ENCODE data around the gene SEPTIN1. TPM values are rescaled to one million over a fixed set of nuclear protein-coding genes. Genes with fewer than 3 reads are reported as not detected.
"Not testable (repeated sequence)": the region's sequence is repeated elsewhere in the genome, so short reads cannot be mapped to it uniquely, and the experiment has no call there.

SEPTIN1 gene
- total RNA-seq, 8 experiments from 2014 or later: 1.8 to 8.3 (median 4.1) TPM

DNA sequence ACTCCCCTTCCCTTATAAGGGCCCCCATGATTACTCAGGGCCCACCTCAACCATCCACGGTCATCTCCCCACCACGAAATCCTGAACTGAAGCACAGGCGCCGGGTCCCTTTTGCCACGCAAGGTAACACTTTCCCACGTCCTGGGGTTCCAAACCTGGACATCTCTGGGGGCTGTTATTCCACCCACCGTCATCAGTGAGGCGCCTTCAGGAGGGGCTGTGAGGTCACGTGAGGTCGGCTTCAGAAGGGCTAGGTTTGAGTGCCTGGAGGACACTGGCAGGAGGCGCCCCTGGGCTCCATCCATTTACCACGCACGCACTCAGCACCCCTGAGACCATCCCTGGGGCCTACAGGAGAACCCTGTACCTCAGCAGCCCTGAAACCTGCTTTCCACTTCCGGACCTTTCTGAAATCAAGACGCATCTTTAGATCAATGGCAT is 31.3 kb downstream of the SEPTIN1 start:
- Histone ChIP-seq H3K4me1 (replicated peaks in 1 of 2) (peaks cover 6 to 7% of the 10 kb centered on the region in 2 donors), H3K27ac (no peak overlapping the region), H3K4me3 (no peak overlapping the region)
- in situ Hi-C loops (cut with MboI; ENCODE audit: low pct_unique_long_range_greater_than_20kb in 2 of 9, low sequenced_read_pairs in 9 of 9, unreplicated experiment in 9 of 9): no loop called here
- WGBS, 10 experiments: 87 to 100% (median 98%) methylated on average over 1 to 11 of the region's 15 CpGs; no CpG with 5 or more reads in 4 of the 10 experiments
- no peak for ATAC-seq (replicated peaks in 6 of 8)

- 86 to 100% (median 95%) methylated on average over 1 to 3 of the region's 3 CpGs; no CpG with 5 or more reads in 2 of the 10 experiments for WGBS, 10 experiments
- Histone ChIP-seq H3K4me1 (replicated peaks in 1 of 2) (peaks cover 5 to 6% of the 10 kb centered on the region in 2 donors), H3K27ac (no peak overlapping the region), H3K4me3 (no peak overlapping the region)
- no peak for ATAC-seq (replicated peaks in 6 of 8)
- in situ Hi-C loops (cut with MboI; ENCODE audit: low pct_unique_long_range_greater_than_20kb in 2 of 9, low sequenced_read_pairs in 9 of 9, unreplicated experiment in 9 of 9): no loop called here
Observed at GRCh38 chr16:30350134-30350871, 32.1 kb downstream of the SEPTIN1 start.

GRCh38 chr16:30349675-30350074 is 32.7 kb downstream of the SEPTIN1 start:
- peaks cover 5 to 6% of the 10 kb centered on the region in 2 donors for H3K4me1 ChIP-seq (replicated peaks in 1 of 2)
- in situ Hi-C loops (cut with MboI; ENCODE audit: low pct_unique_long_range_greater_than_20kb in 2 of 9, low sequenced_read_pairs in 9 of 9, unreplicated experiment in 9 of 9): no loop called here
- 83 to 100% (median 92%) methylated on average over 1 to 3 of the region's 3 CpGs; no CpG with 5 or more reads in 4 of the 10 experiments for WGBS, 10 experiments
- H3K4me3 ChIP-seq: no peak overlapping the region
- ATAC-seq (replicated peaks in 6 of 8): no peak
- no peak overlapping the region for H3K27ac ChIP-seq

DNA sequence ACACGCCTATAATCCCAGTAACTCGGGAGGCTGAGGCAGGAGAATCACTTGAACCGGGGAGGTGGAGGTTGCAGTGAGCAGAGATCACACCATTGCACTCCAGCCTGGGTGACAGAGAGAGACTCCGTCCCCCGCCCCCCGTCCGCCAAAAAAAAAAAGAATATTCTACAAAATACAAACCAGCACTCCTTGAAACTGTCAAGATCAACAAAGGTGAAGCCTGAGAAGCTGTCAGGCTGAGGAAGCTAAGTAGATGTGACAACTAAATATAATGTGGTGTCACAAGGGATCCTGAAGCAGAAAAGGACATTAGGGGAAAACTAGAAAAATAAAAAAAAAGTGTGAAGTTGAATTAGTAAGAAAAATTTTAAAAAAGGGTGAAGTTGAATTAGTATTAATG is 33.4 kb downstream of the SEPTIN1 start:
- Histone ChIP-seq H3K4me3 (no peak overlapping the region), H3K4me1 (replicated peaks in 1 of 2) (peaks cover under 1 to 2% of the 10 kb centered on the region in 2 donors), H3K27ac (no peak overlapping the region)
- in situ Hi-C loops (cut with MboI; ENCODE audit: low pct_unique_long_range_greater_than_20kb in 2 of 9, low sequenced_read_pairs in 9 of 9, unreplicated experiment in 9 of 9): no loop called here
- no peak for ATAC-seq (replicated peaks in 6 of 8)
- 84 to 100% (median 92%) methylated on average over 1 to 6 of the region's 7 CpGs; no CpG with 5 or more reads in 1 of the 10 experiments for WGBS, 10 experiments

- WGBS, 10 experiments: 90 to 100% (median 99%) methylated on average over 1 to 8 of the region's 8 CpGs; no CpG with 5 or more reads in 4 of the 10 experiments
- no peak overlapping the region for H3K27ac ChIP-seq
- in situ Hi-C loops (cut with MboI; ENCODE audit: low pct_unique_long_range_greater_than_20kb in 2 of 9, low sequenced_read_pairs in 9 of 9, unreplicated experiment in 9 of 9): no loop called here
Observed at GRCh38 chr16:30348113-30348512, 34.2 kb downstream of the SEPTIN1 start.

DNA sequence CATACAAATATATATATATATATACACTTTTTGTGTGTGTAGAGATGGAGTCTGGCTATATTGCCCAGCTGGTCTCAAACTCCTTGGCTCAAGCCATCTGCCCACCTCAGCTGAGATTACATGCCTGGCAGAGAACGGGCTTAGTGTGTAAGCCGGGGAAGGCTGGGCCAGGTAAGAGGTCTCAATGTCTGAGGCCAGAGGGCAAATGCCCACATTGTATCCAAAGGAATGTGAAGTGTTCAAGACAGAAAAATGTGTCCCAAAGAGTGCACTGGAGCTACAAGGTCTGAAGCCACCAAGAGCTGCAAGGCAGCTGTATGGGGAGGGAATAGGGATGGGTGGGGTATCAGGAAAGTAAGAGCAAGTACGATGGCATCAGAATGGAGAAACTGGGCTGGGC is 36.1 kb downstream of the SEPTIN1 start:
- 11 to 100% (median 75%) methylated on average over 1 to 2 of the region's 3 CpGs; no CpG with 5 or more reads in 6 of the 10 experiments for WGBS, 10 experiments
- in situ Hi-C loops (cut with MboI; ENCODE audit: low pct_unique_long_range_greater_than_20kb in 2 of 9, low sequenced_read_pairs in 9 of 9, unreplicated experiment in 9 of 9): no loop called here

More at GRCh38 chr16:30348113-30348512, 34.2 kb downstream of the SEPTIN1 start:
- H3K4me1 ChIP-seq (replicated peaks in 1 of 2): no peaks in the 10 kb centered on the region
- no peak overlapping the region for H3K4me3 ChIP-seq
- no peak for ATAC-seq (replicated peaks in 6 of 8)

DNA sequence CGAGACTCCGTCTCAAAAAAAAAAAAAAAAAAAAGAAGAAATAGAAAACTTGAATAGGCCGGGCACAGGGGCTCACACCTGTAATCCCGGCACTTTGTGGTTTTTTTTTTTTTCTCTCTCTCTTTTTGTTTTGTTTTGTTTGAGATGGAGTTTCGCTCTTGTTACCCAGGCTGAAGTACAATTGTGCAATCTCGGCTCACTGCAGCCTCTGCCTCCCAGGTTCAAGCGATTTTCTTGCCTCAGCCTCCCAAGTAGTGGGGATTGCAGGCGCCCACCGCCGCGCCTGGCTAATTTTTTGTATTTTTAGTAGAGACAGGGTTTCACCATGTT is 38.9 kb downstream of the SEPTIN1 start:
- ATAC-seq (replicated peaks in 6 of 8); H3K4me1 ChIP-seq (replicated peaks in 1 of 2); H3K27ac ChIP-seq; H3K4me3 ChIP-seq; in situ Hi-C loops (cut with MboI; ENCODE audit: low pct_unique_long_range_greater_than_20kb in 2 of 9, low sequenced_read_pairs in 9 of 9, unreplicated experiment in 9 of 9): not testable (repeated sequence)
- 81 to 98% (median 95%) methylated on average over 2 to 10 of the region's 11 CpGs; no CpG with 5 or more reads in 3 of the 10 experiments for WGBS, 10 experiments

More for the DNA sequence above, 36.1 kb downstream of the SEPTIN1 start:
- Histone ChIP-seq H3K4me3 (no peak overlapping the region), H3K4me1 (replicated peaks in 1 of 2) (no peaks in the 10 kb centered on the region), H3K27ac (no peak overlapping the region)
- ATAC-seq (replicated peaks in 6 of 8): no peak

DNA sequence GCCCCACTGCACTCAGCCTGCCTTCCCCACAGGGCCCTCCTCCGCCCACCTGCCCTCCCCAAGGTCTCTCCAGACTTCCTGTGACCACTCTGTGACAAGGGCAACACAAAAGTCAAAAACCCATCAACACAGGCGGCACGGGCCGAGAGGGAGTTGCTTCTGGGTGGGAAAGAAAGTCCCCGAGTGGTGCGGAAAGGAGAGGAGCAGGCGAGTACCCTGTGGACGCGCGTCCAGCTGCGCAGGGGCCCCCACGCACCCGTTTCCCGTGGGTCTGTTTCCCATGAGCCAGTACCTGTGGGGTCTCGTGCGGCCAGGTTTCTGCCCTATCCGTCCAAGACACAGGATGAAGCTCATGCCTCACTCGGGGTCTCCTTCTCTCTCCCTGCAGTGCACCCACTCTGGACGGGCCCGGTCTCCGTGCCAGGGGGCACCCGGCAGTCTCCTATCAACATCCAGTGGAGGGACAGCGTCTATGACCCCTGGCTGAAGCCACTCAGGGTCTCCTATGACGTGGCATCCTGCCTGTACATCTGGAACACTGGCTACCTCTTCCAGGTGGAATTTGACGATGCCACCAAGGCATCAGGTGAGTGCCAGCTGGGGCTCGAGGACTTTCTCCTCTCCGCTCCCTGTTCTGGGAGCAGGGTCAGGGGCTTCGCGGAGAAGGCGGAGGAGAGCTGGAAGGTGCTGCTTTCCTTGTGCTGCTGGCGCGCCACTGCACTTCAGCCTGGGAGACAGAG is 39.4 kb downstream of the SEPTIN1 start:
- no peaks in the 10 kb centered on the region for H3K4me1 ChIP-seq (replicated peaks in 1 of 2)
- H3K27ac ChIP-seq: no peak overlapping the region
- no peak for ATAC-seq (replicated peaks in 6 of 8)
- in situ Hi-C loops (cut with MboI; ENCODE audit: low pct_unique_long_range_greater_than_20kb in 2 of 9, low sequenced_read_pairs in 9 of 9, unreplicated experiment in 9 of 9): no loop called here
- no peak overlapping the region for H3K4me3 ChIP-seq
- WGBS, 10 experiments: 0 to 100% (median 90%) methylated on average over 1 to 16 of the region's 32 CpGs; no CpG with 5 or more reads in 4 of the 10 experiments

DNA sequence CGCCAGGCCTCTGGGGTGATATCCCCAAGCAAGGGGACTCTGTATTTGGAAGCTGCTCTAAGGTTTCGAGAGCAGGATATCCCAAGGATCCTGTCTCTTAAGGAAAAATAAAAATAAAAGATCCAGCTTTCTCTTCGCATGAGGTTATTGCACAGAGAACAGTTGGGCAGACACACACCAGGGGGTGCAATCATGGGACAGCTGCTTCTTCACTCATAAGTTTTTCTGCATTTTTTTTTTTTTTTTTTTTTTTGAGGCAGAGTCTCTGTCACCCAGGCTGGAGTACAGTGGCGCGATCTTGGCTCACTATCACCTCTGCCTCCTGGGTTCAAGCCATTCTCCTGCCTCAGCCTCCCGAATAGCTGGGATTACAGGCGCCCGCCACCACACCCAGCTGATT is 40.4 kb downstream of the SEPTIN1 start:
- H3K4me1 ChIP-seq (replicated peaks in 1 of 2); H3K4me3 ChIP-seq; ATAC-seq (replicated peaks in 6 of 8); H3K27ac ChIP-seq; in situ Hi-C loops (cut with MboI; ENCODE audit: low pct_unique_long_range_greater_than_20kb in 2 of 9, low sequenced_read_pairs in 9 of 9, unreplicated experiment in 9 of 9): not testable (repeated sequence)
- 70 to 100% (median 92%) methylated on average over 2 to 8 of the region's 8 CpGs; no CpG with 5 or more reads in 1 of the 10 experiments for WGBS, 10 experiments

DNA sequence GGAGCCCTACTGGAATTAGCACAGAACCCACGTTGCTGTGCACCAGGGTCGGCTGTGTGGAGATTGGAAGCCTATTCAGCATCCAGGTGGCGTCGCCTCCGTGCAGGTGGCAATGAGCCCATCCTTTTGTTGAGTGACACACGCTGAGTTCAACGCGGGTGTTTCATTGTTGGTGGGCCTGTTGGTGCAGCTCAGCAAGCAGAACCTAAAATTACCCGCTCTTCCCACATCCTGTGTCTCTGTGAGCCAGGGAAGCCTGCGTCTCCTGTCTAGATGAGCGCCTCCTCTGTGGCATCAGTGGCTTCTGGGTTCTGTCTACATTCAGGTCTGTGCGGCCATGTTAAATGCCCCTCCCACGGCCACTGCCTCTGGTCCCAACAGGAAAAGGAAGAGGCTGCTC is 41.7 kb downstream of the SEPTIN1 start:
- Histone ChIP-seq H3K4me1 (replicated peaks in 1 of 2) (no peaks in the 10 kb centered on the region), H3K4me3 (no peak overlapping the region), H3K27ac (no peak overlapping the region)
- ATAC-seq (replicated peaks in 6 of 8): no peak
- 87 to 100% (median 96%) methylated on average over 3 to 8 of the region's 13 CpGs; no CpG with 5 or more reads in 6 of the 10 experiments for WGBS, 10 experiments
- in situ Hi-C loops (cut with MboI; ENCODE audit: low pct_unique_long_range_greater_than_20kb in 2 of 9, low sequenced_read_pairs in 9 of 9, unreplicated experiment in 9 of 9): no loop called here

- H3K27ac ChIP-seq; H3K4me3 ChIP-seq; in situ Hi-C loops (cut with MboI; ENCODE audit: low pct_unique_long_range_greater_than_20kb in 2 of 9, low sequenced_read_pairs in 9 of 9, unreplicated experiment in 9 of 9); ATAC-seq (replicated peaks in 6 of 8); H3K4me1 ChIP-seq (replicated peaks in 1 of 2): not testable (repeated sequence)
- WGBS, 10 experiments: 13 to 100% (median 89%) methylated on average over 1 to 3 of the region's 5 CpGs; no CpG with 5 or more reads in 4 of the 10 experiments
Observed at GRCh38 chr16:30338715-30339114, 43.6 kb downstream of the SEPTIN1 start.

DNA sequence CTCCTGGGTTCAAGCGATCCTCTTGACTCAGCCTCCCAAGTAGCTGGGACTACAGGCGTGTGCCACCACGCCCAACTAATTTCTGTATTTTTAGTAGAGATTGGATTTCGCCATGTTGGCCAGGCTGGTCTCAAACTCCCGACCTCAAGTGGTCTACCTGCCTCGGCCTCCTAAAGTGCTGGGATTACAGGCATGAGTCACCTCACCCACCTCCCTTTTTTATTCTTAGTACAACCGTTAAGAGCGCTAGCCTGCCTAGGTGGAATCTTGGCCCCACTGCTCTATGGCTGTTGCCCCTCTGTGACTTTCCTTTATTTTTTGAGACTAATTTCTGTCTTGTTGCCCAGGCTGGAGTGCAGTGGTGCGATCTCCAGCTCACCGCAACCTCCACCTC is 44.4 kb downstream of the SEPTIN1 start:
- H3K4me1 ChIP-seq (replicated peaks in 1 of 2); H3K27ac ChIP-seq; H3K4me3 ChIP-seq; in situ Hi-C loops (cut with MboI; ENCODE audit: low pct_unique_long_range_greater_than_20kb in 2 of 9, low sequenced_read_pairs in 9 of 9, unreplicated experiment in 9 of 9); ATAC-seq (replicated peaks in 6 of 8): not testable (repeated sequence)
- WGBS, 10 experiments: 75 to 100% (median 81%) methylated on average over 1 to 5 of the region's 10 CpGs; no CpG with 5 or more reads in 5 of the 10 experiments

All from motor neuron (in vitro differentiated cells).